HG02884 (cell line): ENCODE results near the gene SLC52A3.
"Not testable (repeated sequence)": the region's sequence is repeated elsewhere in the genome, so short reads cannot be mapped to it uniquely, and the experiment has no call there.

ENCODE experiments used
- ATAC-seq: cut with Tn5 transposase; IDR thresholded peaks from one replicate; pipeline ENCODE4 v1.9.1; 2021; ENCODE audit warnings: mild to moderate bottlenecking, moderate library complexity; ENCODE audit not compliant: unreplicated experiment

Gene SLC52A3

DNA sequence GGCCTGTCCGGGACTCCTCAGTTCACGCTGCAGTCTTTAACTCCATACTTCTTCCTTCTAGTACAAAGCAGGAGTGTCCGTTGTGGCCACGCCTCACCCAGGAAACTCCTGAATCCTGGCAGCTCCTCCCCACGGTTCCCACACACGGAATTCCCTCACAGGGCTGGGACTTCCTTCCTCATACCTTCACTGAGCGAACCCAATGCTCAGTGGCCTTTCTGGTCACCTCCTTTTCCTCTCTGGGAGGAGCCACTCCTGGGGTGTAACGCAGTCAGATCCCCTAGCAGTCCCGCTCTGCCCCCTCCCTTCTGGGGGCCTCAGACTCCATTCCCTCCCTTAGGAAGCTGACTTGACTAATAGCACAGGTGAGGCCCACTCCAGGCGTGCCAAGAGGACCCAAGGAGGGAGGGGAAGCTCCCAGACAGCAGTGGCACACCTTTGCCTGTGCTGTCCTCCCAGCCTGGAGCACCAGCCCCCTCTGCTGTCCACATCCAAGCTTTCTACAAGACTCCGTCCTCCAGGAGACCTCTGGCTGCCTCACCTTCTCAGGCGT is at the start of gene SLC52A3:
SLC52A3 (minus strand) TSS at position 75 of the 553 bp plus-strand sequence. CDS start 2,726 bp downstream, outside the sequence.
- no peak for ATAC-seq

DNA sequence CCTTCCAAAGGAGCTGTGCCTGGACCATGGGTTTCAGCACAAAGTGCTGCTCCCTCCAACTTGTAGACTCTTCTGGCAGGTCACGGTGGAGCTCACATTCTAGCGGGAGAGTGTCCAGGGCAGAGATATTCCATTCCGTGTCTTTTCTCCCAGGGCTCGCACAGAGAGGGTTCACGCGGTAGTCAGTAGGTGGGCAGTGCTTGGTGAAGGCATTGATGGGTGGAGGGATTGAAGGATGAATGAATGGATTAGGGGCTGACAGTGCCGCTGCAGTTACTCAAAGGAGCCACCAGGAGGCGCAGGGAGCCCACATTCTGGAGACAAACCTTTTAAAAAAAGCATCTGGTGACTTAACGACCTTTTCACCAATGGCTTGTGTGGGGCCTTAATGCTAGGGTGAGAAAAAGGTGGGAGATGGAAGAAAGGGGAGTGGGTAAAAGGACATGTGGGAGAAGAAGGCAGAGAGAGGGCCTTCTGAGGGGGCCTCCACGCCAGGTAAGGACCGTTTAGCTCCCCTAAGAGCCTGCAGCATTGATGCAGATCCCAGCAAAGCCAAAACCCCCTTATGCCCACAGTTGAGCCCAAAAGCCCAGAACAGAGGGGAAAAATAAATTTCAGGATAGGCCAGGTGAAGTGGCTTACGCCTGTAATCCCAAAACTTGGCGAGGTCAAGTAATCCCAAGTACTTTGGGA is 47.8 kb upstream of the SLC52A3 start:
- ATAC-seq, result no peak

DNA sequence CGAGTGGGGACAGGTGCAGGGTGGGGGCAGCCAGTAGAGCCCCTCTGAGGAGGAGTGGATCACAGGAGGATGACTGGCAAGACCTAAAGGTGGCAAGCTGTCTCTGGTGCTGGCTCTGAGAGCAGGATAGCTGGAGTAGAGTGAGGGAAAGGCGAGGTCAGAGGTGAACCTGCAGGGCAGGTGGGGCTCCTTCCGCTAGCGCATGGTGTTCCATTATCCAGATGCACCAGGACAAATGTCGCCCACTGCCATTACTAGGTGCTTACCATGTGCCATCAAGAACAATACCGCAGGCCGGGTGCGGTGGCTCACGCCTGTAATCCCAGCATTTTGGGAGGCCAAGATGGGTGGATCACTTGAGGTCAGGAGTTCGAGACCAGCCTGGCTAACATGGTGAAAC is 46.9 kb upstream of the SLC52A3 start:
- no peak for ATAC-seq

DNA sequence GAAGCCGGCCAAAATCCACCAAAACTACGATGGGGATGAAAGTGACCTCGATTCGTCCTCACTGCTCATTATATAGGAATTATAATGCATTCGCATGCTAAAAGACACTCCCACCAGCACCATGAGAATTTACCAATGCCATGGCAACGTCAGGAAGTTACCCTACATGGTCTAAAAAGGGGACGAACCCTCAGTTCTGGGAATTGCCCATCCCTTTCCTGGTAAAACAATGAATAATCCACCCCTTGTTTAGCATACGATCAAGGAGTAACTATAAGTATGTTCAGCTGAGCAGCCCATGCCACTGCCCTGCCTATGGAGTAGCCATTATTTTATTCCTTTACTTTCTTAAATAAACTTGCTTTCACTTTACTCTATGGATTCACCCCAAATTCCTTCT is 45.1 kb upstream of the SLC52A3 start:
- ATAC-seq, result no peak

DNA sequence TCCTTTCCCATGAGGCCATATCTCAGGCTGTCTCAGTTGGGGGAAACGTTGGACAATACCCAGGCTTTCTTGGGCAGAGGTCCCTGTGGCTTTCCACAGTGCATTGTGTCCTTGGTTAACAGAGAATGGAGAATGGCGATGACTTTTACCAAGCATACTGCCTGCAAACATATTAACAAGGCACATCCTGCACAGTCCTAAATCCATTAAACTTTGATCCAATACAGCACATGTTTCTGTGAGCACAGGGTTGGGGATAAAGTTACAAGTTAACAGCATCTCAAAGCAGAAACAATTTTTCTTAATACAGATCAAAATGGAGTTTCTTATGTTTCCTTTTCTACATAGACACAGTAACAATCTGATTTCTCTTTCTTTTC is 44.1 kb upstream of the SLC52A3 start:
- not testable (repeated sequence) for ATAC-seq

DNA sequence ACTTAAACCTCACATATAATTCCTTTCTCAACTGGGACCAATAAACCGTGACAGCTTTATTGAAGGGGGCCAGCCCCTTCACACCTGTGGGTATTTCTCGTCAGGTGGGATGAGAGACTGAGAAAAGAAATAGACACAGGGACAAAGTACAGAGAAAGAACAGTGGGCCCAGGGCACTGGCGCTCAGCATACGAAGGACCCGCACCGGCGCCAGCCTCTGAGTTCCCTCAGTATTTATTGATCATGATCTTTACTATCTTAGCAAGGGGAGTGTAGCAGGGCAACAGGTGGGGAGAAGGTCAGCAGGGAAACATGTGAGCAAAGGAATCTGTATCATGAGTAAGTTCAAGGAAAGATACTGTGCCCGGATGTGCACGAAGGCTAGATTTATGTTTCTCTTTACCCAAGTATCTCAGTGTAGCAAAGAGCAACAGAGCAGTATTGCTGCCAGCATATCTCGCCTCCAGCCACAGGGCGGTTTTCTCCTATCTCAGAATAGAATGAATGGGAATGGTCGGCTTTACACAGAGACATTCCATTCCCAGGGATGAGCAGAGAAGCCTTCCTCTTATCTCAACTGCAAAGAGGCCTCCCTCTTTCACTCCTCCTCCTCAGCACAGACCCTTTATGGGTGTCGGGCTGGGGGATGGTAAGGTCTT is 43.6 kb upstream of the SLC52A3 start:
- not testable (repeated sequence) for ATAC-seq

DNA sequence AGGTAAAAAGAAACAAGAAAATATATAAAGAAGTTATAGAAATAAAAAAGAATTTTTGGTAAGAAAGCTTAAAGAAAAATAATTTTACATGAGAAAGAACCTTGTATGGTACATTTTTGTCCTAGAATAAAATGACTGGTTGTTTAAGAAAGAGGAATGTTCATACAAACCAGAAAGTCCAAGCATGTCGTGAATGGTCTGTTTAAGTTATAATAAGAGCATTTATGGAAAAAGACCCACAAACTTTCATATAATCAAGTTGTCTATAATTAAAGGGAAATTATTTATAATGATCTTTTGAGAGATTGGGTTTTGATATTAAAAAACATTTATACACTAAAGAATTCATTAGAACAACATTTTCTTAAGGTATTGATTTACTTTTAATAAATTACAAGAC is 37.4 kb upstream of the SLC52A3 start:
- ATAC-seq, result no peak

DNA sequence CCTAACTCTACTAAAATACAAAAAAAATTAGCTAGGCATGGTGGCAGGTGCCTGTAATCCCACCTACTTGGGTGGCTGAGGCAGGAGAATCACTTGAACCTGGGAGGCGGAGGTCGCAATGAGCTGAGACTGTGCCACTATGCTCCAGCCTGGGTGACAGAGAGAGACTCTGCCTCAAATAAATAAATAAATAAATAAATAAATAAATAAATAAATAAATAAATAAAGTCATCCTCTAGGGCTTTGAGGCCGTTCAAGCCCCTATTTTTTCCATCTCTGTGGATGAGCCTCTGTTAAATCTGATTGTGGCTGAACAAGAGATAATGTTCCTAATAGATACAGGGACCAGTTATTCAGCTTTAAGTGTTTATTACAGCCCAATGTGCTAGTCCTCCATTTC is 33.4 kb upstream of the SLC52A3 start:
- ATAC-seq, result no peak

DNA sequence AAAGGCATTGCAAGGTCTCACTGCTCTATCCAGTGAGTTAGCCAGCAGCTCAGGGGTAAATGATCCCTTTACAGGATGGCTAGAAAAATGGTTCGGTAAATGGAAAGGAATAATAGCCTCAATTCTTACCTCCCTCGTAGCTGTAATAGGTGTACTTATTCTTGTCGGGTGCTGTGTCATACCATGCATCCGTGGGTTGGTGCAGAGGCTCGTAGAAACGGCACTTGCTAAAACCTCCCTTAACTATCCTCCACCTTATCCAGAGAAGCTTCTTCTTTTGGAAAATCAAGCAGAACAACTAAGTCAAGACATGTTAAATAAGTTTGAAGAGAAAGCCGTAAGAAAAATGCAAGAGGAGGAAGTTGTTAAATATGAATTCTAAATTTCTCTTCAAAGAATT is 31.7 kb upstream of the SLC52A3 start:
- not testable (repeated sequence) for ATAC-seq

DNA sequence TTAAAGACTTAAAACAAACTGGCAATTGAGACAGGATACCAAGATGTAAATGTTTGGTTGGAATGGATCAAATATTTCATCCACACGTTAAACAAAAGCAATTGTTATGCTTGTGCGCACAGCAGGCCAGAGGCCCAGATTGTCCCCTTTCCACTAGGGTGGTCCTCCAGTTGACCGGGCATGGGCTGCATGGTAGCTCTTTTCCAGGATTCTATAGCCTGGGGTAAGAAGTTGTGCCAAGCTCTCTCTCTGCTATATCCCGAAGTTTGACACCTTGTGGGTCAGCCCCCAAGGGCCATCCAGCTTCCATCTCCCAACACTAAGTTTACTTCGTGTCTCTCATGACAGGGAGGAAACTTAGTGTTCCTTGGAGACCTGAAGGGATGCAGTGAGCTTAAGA is 30.4 kb upstream of the SLC52A3 start:
- ATAC-seq, result not testable (repeated sequence)

DNA sequence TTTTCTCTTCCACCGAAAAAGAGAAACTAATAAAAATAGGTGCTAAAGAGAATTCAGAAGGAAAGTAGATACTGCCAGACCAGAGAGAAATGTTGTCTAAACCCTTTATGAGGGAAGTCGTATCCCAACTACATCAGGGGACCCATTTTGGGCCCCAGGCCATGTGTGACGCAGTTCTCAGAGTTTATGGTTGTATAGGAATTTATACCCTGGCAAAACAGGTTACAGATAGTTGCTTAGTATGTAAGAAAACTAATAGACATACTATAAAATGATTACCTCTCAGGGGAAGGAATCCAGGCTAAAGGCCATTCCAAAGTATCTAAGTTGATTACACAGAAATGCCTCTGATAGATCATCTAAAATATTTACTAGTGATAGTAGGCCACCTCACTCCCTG is 28.6 kb upstream of the SLC52A3 start:
- ATAC-seq, result no peak

DNA sequence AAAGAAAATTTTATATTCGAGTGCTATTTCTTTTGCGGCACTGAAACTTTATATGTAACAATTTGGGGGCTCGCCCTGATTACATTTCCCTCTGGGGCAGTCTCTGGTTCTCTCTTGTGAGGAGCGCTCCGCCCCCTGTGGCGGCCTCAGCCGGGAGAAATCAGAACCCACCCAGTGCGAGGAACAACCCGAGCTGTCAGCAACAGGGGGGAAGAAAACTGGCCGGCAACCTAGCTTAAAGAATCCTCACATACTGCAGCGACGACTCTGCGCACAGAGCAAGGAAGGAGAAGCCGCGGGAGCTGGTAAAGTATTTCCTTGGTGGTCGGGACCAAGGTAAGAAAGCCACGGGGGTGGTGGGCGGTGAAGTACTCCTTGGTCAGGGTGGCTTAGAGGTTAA is 23.9 kb upstream of the SLC52A3 start:
- ATAC-seq, result no peak

DNA sequence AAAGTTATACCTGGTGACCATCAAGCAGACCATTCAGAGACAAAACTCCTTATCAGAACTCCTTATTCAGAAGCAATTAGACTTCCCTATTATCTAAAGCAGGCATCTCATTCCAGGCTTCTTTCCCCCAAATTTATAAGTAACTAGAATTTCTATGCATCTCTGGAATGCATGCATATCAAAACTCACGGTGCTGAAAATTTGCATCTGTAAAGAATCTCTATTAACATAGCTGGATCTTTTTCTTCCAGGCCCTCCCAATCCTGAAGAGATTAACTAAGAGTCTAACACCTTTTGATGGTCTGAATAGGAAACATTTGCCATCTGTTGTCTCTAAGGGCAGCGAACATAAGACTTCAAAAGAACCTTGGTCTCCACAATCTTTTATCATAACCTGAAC is 22.8 kb upstream of the SLC52A3 start:
- ATAC-seq, result no peak

DNA sequence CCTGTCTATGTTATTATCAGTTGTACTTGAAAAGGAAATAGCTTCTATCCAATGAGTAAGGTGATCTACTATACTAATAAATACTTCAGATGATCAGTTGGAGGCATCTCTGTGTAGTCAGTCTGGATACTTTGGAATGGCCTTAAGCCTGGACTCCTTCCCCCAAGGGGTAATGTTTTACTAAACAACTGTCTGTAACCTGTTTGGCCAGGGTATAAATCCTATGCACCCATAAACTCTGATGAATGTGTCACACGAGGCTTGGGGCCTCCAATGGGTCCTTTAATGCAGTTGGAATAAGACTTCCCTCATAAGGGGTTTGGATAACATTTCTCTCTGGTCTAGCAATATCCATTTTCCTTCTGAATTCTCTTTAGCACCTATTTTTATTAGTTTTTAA is 19.5 kb upstream of the SLC52A3 start:
- no peak for ATAC-seq

DNA sequence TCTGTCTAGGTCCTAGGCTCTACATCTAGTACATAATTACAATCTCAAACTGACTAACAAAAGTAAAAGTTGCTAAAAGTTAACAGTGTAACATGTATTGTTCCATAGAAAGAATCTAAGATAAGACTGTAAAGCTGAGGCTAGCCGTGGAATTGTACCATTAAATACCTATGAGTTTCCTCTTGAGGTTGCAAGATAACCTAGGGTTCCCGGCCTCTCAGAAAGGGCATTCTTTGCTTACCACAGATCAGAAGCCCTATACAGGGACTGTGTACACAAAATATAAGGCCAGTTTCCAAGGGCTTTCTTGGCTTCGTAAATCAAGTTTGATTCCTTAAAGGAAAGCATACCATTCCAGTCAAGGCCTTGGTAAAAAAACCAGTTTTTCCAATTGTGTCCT is 11.5 kb upstream of the SLC52A3 start:
- ATAC-seq, result no peak

DNA sequence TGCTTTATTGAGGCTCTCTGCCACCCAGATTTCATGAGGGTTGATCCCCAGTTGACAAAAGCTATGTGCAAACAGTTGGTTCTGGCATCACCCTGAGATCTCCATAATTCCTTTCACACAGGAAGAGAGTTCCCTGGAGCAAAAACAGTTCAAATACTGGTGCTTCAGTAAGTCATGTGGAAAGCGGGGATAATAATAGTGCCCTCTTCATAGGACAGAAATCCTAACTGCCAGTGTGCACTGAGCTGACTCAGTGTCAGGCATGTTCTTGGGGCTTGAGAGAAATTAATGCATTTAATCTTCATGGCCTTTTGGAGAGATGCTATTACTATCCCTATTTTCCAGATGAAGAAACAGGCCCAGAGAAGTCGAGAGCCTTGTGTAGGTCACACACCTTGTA is 7.9 kb upstream of the SLC52A3 start:
- ATAC-seq, result no peak

DNA sequence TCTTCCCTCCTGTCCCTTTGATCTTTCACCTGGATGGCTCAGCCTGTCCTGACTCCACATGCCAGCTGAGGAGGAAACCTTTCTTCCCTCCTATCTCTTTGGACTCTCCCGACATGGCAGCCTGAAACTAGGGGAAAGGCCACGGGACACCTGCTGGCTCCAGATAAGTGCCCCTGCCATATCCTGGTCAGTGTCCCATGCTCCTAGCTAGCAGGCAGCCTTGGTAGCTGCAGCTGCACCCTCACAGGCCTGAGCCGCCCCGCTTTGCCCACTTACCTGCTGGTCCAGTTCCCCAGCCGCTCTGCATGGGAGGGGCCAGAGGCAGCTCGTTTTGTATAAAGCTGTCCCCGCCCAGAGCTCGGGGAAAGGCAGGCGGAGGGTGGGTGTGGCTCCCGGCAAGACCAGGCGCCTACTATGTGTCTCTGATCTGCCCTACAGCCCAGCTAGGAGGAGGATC is 7.4 kb upstream of the SLC52A3 start:
- no peak for ATAC-seq

DNA sequence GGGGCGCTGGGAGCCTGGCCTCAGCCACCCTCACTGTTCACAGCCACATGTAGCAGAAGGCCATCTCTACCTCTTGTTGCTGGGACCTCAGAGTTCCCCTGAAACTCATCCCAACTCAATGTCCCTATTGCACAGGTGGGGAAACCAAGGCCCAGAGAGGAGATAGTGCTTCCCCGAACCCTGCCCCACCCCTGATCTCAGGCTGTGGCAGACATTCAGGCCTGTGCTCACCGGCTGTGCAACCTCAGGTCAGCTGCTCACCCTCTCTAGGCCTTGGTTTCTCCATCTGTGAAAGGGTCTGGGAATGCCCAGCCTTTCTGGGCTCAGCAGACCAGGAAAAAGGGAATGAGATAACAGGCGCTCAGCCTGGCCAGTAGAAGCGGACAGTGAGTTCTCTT is 6.4 kb upstream of the SLC52A3 start:
- no peak for ATAC-seq

DNA sequence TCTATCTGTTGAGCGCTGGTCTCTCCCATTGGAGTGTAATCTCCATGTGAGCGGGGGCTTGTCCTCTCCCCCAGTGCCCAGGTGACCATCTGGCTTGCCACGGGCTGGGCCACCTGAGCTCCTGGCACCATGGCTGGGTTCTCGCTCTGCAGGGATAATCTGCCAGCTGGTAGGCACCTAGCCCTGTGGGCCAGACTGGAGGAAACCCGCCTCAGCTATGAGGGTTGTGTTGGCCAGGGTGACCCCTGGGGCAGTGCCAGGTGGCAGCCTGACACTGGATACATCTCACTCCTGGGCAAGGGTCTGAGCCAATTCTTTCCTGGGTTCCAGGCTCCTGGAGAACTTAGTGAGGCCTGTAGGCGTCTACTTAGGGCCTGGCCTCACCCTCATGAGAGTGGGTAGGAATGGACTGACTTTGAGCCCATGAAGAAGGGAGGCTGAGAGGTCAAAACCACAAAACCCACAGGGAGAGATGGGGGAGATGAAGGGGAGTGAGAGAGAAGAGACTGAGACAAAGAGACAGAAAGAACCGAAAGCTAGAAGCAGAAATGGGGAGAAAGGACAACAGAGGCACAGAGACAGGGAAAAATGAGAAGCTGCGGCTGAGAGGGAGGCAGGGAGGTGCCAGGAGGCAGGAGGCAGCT is 5.8 kb upstream of the SLC52A3 start:
- ATAC-seq, result no peak

DNA sequence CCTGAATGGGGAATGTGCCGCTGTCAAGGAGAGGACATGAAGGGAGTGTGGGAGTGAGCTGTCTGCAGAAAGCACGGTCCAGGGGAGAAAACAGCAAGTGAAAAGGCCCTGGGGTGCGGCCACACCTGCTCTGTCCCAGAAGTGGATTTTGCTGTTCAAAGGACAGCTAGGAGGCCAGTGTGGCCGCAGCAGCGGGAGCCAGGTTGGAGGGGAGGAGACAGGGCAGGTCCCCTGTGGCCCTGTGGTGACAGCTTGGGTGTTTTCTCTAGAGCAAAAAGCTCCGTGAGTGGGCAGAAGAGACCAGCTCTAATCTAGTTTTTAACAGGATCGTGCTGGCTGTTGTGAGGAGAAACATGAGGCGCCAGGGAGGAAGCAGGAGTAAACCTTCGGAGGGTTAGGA is 4.5 kb upstream of the SLC52A3 start:
- ATAC-seq, result no peak

DNA sequence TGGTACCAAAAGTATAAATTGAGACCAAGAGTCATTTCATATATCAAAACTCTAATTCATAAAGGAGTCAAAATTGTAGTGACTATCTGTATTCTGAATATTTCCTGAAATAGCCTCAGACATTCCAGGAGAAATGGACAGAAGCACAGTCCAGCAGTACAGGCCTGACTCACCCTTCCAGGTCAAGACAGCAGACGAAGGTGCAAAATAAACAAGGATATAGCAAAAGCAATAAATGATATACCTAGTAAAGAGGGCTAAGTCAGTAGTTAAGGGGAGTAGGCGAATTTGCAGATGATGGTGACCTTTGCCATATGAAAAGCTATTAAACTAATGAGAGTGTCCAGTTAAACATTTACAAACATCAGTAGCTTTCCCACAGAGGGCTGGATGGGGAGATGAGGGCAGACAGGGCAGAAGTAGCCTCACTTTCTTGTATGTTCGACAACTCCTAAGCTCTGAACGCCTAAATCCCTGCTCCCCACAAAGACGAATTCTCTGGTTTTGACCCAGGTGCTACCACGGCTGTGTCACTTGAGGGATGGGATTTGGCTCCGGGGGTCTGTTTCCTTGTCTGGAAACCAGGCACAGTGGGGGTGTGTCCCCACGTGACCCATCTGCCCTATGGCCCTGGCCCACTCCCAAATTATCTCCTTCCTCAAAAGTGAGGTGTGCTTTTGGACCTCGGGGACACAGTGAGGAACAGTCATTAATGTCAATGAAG is 3.6 kb upstream of the SLC52A3 start:
- no peak for ATAC-seq
